Activated CD8-positive, alpha-beta memory T cell treated with anti-CD3 and anti-CD28 coated beads, Interleukin-2, amount 50 U/mL, for 24 hours (primary cell): Measurements from ENCODE around the gene ZRANB3.
"Not testable (repeated sequence)": the region's sequence is repeated elsewhere in the genome, so short reads cannot be mapped to it uniquely, and the experiment has no call there.

ENCODE experiments used
- DNase-seq: peaks from one replicate; pipeline ENCODE4 v3.0.0-alpha.2; 2020; ENCODE audit errors: extremely low read depth

The ZRANB3 gene

DNA sequence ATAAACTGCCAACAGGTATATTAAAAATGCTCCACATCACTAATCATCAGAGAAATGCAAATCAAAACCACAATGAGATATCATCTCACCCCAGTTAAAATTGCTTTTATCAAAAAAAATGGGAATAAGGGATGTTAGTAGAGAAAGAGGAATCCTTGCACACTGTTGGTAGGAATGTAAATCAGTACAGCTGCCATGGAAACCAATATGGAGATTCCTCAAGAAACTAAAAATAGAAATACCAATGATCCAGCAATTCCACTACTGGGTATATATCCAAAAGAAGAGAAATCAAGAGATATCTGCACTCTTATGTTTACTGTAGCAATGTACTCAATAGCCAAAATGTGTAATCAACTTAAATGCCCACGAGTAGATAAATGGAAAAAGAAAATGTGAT is 40.6 kb downstream of the ZRANB3 start:
- DNase-seq: no peak

DNA sequence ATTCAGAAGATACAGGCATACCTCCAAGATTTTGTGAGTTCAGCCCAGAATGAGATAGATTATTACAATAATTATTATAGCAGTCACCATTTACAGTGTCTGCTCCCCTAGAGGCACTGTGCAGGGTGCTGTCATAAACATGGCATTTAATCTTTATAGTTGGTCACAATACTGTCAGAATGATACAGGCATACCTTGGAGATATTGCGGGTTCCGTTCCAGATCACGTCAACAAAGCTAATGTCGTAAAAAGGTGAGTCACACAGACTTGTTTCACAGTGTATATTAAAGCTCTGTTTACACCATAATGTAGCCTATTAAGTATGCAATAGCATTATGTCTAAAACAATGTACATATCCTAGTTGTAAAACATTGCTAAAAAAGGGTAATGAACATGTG is 45.6 kb downstream of the ZRANB3 start:
- no peak for DNase-seq

DNA sequence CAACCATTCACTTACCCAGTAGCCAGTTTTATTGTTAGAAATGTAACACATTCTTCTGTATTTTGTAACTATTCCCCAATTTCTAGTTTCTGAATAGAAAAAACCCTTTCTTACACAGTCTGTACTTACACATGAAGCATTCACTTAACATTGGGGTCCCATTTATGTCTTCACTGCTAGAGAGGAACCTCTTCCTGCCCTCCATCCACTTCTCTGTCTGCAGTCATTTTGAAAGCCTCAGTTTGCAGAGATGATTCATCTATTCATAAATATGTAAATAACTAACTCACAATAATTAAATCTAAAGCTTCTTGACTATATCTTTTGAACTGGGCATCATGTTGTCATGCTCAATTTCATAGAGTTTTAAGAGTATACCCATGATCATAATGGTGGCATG is 55.9 kb downstream of the ZRANB3 start:
- DNase-seq: no peak

DNA sequence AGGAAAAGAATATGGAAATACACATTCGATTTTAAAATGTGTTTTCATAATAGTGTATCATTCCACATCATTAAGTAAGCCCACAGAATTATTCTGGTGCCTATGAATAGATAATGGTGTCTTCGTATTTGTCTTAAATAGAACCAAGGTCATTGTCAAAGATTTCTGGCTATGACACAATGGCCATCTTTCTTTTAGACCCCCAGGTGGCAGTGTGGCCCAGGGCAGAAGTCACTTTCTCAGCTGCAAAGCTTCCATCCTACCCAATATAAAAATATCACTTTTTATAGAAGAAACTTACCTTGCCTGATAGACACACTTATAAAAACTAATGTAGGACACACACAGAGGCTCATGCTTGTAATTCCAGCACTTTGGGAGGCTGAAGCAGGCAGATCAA is 57.5 kb downstream of the ZRANB3 start:
- DNase-seq: no peak

DNA sequence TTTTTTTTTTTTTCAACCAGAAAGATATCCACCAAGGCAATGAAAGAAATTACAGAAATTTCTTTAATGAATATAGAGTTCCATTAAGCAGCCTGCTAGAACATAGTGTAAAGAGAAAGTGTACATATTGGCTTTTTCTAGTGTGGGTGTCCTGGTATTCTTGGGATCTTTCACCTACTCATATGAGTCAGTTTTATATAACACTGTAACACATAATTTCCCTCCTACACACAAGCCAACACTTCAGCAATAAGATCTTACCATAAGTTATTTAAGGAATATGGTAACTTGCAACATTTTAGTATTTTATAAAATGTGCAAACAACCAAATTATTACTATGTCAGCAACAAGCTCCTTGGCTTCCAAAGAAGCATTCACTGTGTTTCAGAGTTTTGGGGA is 59.9 kb downstream of the ZRANB3 start:
- no peak for DNase-seq

DNA sequence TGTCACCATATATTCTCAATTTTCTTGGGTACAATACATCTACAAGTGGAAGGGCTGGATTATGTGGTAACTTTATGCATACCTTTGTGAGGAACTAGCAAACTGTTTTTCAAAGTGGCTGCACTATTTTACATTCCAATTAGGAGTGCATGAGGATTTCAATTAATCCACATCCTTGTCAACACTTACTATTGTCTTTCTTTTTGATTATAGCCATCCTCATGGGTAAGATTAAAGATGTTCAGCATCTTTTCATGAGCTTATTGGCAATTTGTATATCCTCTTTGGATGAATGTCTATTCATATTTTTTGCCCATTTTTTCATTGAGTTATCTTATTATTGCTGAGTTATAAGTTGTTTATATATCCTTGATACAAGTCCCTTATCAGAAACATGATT is 73.7 kb downstream of the ZRANB3 start:
- no peak for DNase-seq

DNA sequence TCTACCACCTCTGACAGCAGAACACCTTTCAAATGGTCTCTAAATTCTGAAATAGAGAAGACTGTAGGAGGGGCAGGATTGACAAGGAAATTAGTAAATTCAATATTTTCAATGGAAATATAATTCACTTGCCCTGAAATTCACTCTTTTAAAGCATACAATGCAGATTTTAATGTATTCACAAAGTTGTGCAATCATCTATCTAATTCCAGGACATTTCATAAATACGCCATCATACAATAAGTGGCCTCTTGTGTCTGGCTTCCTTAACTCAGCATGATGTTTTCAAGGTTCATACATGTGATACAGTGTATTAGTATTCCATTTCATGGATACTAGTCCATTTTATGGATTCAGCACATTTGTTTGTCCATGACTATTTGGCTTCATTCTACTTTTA is 74.2 kb downstream of the ZRANB3 start:
- DNase-seq: no peak

DNA sequence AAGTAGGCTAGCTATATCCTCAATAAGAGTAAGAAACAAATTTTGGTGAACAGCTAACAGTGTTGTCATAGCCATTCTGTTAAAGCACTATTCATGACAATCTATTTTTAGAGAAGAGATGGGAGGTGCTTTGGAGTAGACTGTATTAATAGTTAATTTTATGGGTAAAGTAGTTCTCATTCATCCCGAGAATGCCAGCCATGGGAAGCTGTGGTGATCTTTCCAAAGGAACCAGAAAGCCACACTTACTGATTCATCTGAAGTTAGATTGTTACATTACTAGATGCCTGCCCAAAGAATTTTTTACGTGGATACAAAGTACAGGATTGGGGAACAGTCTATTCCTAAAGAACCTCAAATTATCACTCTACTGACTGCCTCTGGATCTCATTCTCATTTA is 74.6 kb downstream of the ZRANB3 start:
- DNase-seq: no peak

DNA sequence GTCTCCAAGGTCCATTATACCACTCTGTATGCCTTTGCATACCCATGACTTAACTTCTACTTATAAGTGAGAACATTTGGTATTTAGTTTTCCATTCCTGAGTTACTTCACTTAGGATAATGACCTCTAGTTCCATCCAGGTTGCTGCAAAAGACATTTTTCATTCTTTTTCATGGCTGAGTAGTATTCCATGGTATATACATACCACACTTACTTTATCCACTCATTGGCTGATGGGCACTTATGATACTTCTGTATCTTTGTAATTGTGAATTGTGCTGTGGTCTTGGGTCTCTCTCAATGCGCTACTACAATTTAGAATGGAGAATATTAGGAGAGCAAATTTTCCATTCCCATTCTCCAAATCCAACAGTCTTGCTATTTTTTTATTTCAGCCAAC is 76.4 kb downstream of the ZRANB3 start:
- no peak for DNase-seq

DNA sequence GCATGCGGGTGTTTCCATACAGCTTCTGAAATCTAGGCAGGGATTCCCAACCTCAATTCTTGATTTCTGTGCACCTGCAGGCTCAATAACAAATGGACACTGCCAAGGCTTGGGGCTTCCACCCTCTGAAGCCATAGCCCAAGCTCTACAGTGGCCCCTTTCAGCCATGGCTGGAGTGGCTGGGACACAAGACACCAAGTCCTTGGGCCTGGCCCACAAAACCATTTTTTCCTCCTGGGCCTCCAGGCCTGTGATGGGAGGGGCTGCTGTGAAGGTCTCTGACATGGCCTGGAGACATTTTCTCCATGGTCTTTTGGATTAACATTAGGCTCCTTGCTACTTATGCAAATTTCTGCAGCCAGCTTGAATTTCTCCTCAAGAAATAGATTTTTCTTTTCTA is 78.0 kb downstream of the ZRANB3 start:
- DNase-seq: not testable (repeated sequence)

DNA sequence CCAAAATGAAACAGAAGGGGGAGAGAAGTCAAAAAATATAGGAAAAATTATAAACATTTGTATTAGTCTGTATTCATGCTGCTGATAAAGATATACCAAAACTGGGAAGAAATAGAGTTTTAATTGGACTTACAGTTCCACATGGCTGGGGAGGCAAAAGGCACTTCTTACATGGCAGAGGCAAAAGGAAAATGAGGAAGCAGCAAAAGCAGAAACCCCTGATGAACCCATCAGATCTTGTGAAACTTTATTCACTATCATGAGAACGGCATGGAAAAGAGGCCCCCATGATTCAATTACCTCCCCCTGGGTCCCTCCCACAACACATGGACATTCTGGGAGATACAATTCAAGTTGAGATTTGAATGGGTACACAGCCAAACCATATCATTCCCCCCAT is 79.1 kb downstream of the ZRANB3 start:
- no peak for DNase-seq

DNA sequence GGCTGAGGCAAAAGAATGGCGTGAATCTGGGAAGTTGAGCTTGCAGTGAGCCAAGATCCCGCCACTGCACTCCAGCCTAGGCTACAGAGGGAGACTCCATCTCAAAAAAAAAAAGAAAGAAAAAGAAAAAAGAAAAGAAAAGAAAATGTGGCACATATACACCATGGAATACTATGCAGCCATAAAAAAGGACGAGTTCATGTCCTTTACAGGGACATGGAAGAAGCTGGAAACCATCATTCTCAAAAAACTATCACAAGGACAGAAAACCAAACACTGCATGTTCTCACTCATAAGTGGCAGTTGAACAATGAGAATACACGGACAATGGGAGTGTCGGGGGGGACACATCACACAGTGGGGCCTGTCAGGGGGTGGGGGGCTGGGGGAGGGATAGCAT is 88.0 kb downstream of the ZRANB3 start:
- not testable (repeated sequence) for DNase-seq

DNA sequence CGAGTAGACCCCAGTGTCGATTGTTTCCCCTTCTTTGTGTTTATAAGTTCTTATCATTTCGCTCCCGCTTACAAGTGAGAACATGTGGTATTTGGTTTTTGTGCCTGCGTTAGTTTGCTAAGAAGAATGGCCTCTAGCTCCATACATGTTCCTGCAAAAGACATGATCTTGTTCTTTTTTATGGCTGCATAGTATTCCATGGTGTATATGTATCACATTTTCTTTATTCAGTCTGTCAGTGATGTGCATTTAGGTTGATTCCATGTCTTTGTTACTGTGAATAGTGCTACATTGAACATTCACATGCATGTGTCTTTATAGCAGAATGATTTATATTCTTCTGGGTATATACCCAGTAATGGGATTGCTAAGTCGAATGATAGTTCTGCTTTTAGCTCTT is 95.9 kb downstream of the ZRANB3 start:
- not testable (repeated sequence) for DNase-seq

DNA sequence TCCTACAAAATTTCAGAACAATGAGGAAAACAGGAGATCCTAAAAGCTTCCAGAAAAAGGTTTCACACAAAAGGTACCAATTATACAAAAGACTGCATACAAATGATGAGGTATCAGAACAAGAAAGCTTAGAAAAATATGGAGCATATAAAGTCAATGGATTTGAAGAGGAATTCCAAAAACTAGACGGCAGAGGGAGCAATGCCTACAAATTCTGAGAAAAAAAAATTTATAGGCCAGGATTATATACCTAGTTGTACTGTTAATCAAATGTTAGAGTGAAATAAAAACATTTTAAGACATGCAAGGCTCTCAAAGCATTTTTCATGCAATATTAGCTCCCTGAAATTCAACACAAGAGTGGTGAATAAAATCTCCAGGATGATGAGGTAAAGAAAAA is 106.2 kb downstream of the ZRANB3 start:
- DNase-seq: no peak

DNA sequence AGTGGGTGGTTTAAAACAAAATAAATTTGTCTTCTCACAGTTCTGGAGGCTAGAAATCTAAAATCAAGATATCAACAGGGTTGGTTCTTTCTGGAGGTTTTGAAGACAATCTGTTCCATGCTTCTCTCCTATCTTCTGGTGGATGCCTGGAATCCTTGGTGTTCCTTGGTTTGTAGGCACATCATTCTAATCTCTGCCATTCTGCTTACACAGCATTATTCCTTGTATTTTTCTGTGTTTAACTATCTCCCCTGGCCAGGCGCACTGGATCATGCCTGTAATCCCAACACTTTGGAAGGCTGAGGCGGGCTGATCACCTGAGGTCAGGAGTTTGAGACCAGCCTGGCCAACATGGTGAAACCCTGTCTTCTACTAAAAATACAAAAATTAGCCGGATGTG is 108.1 kb downstream of the ZRANB3 start:
- no peak for DNase-seq

DNA sequence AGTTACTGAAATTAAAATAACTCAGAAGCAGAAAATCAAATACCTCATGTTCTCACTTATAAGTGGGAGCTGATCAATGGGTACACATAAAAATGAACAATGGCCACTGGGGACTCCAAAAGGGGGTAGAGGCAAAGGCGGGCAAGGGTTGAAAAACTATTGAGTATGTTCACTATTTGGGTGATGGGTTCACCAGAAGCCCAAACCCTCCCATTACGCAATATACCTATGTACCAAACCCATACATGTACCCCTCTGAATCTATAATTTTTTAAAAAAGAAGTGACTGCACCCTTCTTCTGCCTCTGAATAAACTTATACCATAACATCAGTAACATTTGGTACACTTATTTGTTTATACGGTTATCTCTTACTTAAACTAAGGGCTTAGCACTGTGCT is 119.4 kb downstream of the ZRANB3 start:
- DNase-seq: no peak

DNA sequence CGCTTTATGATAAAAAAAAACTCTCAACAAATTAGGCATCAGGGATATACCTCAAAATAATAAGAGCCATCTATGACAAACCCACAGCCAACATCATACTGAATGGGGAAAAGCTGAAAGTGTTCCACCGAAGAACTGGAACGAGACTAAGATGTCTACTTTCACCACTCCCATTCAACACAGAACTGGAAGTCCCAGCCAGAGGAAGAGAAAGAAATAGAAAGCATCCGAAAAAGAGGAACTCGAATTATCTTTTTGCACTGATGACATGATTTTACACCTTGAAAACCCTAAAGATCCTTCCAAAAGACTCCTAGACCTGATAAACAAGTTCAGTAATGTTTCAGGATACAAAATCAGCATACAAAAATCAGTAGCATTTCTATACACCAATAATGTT is 121.6 kb downstream of the ZRANB3 start:
- no peak for DNase-seq

DNA sequence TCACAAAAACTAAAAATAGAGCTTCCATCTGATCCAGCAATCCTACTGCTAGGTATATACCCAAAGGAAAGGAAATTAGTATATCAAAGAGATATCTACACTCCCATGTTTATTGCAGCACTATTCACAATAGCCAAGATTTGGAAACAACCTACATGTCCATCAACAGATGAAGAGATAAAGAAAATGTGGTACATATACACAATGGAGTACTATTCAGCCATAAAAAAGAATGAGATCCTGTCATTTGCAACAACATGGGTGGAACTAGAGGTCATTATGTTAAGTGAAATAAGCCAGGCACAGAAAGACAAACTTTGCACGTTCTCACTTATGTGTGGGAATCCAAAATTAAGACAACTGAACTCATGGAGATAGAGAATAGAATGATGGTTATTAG is 134.8 kb downstream of the ZRANB3 start:
- not testable (repeated sequence) for DNase-seq

DNA sequence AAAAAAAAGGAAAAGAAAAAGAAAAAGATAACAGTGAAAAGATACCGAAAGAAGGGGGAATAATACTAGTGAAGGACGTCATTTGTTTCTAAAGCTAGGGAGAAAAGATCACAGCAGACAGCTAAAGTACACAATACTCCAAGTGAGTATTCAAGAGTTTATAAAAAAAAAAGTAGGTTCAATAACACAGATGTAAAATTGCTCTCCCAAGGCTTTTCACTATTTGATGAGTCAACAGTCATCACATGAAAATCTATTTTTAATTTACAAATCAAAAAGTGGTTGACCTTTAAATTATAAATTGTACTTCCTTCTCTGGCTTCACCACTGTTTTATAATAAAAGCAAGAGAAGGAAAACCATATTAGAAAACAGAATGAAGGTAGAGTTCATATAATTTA is 144.0 kb downstream of the ZRANB3 start:
- DNase-seq: no peak

DNA sequence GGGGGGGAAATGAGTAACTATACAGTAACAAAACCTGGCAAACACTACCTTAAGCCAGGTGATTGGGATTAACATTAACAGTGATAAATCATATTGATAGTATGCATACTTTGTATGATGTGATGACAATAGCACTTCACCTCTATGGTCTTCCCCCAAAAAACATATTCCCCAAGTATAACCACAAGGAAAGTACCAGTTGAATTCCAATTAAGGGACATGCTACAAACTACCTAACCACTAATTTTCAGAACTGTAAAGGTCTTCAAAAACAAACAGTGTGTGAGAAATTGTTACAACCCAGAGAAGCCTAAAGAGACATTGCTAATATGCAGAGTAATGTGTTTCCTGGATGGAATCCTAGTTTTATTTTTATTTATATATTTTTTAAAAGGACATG is 152.4 kb downstream of the ZRANB3 start:
- DNase-seq: no peak

DNA sequence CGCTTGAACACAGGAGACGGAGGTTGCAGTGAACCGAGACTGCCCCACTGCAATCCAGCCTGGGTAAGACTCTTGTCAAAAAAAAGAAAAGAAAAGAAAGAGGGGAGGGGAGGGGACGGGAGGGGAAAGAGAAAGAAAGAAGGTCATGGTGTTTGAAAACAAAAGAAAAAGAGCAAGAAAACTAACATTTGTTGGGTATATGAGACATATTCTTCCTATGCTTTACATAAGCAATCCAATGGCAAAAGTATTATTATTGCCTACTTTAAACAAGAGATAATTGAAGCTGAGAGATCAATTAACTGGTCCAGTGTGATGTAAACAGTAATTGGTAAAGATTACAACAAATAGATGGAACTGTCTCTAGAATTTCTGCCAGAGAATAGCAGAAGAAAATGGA is 157.3 kb downstream of the ZRANB3 start:
- DNase-seq: no peak

DNA sequence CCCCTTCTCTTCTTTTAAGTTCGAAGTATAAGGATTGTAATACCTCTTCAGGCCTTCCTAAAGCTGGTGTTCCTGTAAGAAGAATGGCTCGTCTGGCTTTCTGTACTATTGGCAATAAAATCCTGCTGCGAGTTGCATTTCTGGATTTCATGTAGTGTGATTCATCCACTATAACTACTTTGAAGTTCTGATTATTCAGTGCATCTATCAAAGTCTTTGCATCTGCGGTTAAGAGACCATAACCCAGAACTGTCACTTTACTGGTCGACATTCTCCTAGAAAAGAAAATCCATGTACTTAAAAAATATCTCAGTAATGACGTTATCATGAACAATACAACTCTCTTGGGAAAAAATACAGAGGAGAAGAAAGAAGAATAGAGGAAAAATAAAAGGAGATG is 181.1 kb downstream of the ZRANB3 start:
- DNase-seq: no peak

DNA sequence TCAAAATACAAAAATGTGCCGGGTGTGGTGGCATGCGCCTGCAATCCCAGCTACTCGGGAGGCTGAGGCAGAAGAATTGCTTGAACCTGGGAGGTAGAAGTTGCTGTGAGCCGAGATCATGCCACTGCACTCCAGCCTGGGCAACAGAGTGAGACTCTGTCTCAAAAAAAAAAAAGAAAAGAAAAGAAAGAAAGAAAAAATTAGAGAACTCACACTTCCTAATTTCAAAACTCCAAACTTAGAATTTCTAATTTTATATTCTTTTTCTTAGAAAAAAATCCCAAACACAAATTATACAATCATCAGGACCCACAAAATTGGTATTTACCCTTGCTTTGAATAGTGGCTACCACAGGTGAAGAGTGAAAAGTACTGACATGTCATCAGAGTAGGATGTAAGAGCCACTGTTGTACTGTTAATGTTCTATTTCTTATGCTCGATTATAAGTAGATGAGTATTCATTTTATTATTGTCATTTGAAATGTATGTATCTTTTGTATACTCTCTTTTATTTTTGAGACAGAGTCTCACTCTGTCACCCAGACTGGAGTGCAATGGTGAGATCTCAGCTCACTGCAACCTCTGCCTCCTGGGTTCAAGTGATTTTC is 182.8 kb downstream of the ZRANB3 start:
- DNase-seq: not testable (repeated sequence)

DNA sequence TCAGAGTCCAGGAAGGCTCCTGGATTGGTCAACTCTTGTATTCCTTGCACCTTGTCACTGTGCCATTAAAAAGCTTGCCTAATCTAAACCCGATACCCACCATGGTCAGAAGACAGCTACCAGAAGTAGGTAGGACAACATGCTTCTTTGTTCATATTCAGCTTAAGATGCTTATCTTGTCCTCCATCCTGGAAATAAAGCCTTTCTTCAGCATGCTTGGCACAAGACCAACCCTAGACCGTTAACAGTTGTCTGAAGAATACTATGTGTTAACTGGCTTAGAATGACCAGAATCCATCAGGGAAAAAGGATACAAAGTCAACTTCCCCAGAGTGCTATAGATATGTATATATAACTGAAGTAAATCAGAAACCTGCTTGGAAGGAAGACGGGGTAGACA is 193.9 kb downstream of the ZRANB3 start:
- no peak for DNase-seq

DNA sequence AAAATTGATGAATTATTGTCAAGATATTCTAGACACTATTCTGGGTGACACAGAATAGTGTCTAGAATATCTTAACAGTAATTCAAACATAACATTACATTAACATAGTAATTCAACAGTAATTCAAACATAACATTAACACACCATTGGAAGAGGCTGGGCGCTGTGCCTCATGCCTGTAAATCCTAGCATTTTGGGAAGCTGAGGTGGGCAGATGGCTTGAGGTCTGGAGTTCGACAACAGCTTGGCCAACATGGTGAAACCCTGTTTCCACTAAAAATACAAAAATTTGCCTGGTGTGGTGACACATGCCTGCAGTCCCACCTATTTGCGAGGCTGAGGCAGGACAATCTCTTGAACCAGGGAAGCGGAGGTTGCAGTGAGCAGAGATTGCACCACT is 195.8 kb downstream of the ZRANB3 start:
- no peak for DNase-seq
